Measurements from ENCODE around the gene PSMA2. TPM values are rescaled to one million over a fixed set of nuclear protein-coding genes. Genes with fewer than 3 reads are reported as not detected.
"Not testable (repeated sequence)": the region's sequence is repeated elsewhere in the genome, so short reads cannot be mapped to it uniquely, and the experiment has no call there.

Gene PSMA2
- total RNA-seq, 2 experiments from 2014 or later: 207 to 235 TPM

DNA sequence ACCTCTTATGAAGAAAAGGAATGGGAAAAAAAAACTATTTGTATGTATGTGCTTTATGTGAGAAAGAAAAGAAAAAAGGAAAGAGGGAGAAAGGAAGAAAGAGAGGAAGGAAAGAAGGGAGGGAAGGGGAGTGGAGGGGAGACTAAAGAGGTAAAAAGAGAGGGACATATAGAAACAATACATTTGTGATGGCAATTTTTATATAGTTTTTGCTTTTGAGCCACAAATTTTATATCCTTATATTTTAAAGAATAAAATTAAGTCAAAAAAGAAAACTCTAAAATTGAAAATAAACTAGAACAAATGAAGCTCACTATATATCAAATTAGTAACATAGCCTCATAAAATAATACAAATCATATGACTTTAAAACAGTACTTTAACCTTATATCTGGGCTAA, 31.1 kb downstream of the PSMA2 start:
- peaks cover 9% of the 10 kb centered on the region for H3K9me3 Mint-ChIP-seq
- DNase-seq: no peak
- peaks cover 2% of the 10 kb centered on the region for H3K4me1 Mint-ChIP-seq
- peaks cover 12% of the 10 kb centered on the region for H3K36me3 Mint-ChIP-seq
- no peaks in the 10 kb centered on the region for H3K27me3 Mint-ChIP-seq
- no peak overlapping the region for H3K27ac Mint-ChIP-seq
- no peak overlapping the region for H3K4me3 Mint-ChIP-seq

DNA sequence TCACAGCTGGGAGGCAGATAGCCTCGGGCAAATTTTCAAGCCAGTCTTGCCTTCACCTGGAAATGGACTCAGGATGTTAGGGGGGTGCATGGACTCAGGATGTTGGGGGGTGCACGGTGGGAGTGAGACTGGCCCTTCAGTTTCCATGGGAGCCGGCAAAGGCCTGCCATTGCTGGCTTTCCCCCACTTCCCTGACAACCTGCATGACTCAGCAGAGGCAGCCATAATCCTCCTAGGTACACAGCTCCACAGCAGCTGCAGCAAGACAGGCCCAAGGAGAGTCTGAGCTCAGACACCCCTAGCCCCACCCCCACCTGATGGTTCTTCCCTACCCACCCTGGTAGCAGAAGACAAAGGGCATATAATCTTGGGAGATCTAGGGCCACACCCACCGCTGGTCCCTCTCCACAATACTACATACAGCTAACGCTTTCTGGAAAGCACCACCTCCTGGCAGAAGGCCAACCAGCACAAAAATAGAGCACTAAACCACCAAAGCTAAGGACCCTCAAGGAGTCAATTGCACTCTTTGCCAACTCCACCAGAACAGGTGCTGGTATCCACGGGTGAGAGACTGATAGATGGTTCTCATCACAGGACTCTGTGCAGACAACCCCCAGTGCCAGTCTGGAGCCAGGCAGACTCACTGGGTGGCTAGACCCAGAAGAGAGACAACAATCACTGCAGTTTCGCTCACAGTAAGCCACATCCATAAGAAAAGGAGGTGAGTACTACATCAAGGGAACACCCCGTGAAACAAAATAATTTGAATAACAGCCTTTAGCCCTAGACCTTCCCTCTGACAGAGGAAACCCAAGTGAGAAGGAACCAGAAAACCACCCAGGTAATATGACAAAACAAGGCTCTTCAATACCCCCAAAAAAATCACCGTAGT, 38.4 kb downstream of the PSMA2 start:
- DNase-seq: no peak
- peaks cover 5% of the 10 kb centered on the region for H3K4me1 Mint-ChIP-seq

DNA sequence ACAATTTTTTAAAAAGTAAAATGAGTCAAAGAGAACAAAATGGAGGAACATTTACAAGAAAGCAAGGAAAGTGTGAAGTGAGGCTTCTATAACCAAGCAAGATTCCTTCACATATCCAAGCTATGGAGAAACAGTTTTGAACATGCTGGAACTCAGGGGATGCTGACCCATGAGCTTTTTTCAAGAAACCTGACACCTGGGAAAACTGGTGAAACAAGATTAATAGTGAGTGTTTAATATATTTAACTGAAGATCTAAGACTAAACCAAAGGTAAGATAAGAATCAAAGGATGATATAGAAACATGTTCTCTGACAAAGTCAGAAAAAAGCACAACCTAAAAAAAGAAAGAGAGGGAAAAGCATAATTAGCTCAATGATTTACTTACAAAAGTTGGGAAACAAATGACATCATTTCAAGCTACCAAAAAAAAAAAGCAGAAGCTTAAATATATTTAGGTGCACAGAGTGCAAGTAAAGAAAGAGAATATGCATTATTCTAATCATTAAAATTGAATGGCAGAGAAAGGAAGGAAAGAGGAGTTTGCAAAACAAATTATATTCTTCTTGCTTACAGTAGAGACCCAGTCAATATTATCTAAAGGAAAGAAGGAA, 45.0 kb downstream of the PSMA2 start:
- H3K27ac Mint-ChIP-seq: no peak overlapping the region

More for the DNA sequence above, 38.4 kb downstream of the PSMA2 start:
- Mint-ChIP-seq H3K4me3 (no peak overlapping the region), H3K27ac (no peak overlapping the region), H3K36me3 (peaks cover 23% of the 10 kb centered on the region), H3K27me3 (no peaks in the 10 kb centered on the region), H3K9me3 (peaks cover 19% of the 10 kb centered on the region)

DNA sequence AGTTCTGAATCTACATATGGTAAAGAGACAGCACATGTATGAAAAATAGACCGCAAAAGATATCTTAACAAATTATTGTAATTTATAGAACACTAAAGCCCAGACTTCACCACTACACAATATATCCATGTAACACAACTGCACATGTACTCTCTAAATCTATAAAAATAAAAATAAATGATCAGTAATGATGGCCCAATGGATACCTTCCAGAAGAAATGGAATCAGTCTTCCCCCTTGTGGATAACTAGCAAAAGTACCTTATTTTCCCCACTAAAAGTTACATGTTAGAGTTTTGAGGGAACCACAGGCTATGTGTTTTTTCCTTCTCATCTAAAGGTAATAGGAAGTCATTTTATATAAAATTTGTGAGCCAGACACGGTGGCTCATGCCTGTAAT, 45.8 kb downstream of the PSMA2 start:
- Mint-ChIP-seq H3K9me3 (no peaks in the 10 kb centered on the region), H3K4me1 (peaks cover 19% of the 10 kb centered on the region), H3K36me3 (no peaks in the 10 kb centered on the region), H3K27me3 (no peaks in the 10 kb centered on the region), H3K4me3 (no peak overlapping the region), H3K27ac (no peak overlapping the region)
- DNase-seq: no peak

More for the DNA sequence above, 45.0 kb downstream of the PSMA2 start:
- Mint-ChIP-seq H3K36me3 (no peaks in the 10 kb centered on the region), H3K4me3 (peak overlapping the region; percentile 86), H3K9me3 (no peaks in the 10 kb centered on the region), H3K4me1 (peaks cover 19% of the 10 kb centered on the region), H3K27me3 (no peaks in the 10 kb centered on the region)
- DNase-seq: no peak

DNA sequence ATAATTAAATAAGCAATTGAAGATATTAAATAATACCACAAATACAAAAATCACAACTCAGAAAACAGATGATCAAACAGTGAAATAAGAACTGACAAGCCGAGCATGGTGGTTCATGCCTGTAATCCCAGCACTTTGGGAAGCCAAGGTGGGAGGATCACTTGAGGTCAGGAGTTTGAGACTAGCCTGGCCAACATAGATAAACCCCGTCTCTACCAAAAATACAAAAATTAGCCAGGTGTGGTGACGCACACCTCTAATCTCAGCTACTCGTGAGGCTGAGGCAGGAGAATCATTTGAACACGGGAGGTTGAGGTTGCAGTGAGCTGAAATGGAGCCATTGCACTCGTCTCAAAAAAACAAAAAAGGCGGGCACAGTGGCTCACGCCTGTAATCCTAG, 46.8 kb downstream of the PSMA2 start:
- DNase-seq, H3K9me3 Mint-ChIP-seq, H3K4me3 Mint-ChIP-seq, H3K36me3 Mint-ChIP-seq, H3K27me3 Mint-ChIP-seq, H3K27ac Mint-ChIP-seq: not testable (repeated sequence)
- H3K4me1 Mint-ChIP-seq: peaks cover 19% of the 10 kb centered on the region

DNA sequence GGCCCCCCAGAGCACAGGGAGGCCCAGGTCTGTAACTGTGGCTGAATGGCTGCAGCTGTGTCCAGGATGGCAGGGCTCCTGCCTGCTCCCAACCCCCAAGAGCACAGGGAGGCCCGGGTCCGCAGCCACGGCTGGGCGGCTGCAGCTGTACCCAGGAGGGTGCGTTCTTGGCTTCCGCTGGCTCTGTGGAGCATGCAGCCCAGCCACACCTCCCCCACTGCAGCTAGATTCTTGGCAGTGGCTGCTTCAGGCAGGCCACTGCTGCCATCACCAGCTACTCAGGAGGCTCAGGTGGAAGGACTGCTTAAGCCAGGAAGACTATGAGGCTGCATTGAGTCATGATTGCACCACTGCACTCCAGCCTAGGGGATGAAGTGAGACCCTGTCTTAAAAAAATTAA, 48.0 kb downstream of the PSMA2 start:
- Mint-ChIP-seq H3K36me3 (no peaks in the 10 kb centered on the region), H3K9me3 (no peaks in the 10 kb centered on the region), H3K4me3 (no peak overlapping the region), H3K27me3 (no peaks in the 10 kb centered on the region), H3K27ac (no peak overlapping the region), H3K4me1 (peaks cover 16% of the 10 kb centered on the region)
- DNase-seq: no peak

DNA sequence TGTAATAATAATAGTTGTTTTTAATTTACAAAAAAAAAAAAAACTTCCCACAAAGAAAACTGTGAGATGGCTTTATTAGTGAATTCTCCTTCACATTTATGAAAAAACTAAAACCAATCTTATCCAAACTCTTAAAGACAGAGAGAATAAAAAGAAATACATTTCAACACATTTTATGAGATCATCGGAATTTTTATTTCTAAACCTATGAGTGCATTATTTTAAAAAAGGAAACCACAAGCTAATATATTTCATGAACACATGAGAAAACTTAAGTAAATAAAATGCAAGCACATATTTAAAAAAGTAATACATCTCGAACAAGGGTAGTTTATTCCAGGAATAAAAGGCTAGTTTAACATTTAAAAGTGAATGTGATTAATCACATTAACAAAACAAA, 51.6 kb downstream of the PSMA2 start:
- Mint-ChIP-seq H3K27ac (no peak overlapping the region), H3K4me1 (no peaks in the 10 kb centered on the region), H3K27me3 (no peaks in the 10 kb centered on the region), H3K9me3 (no peaks in the 10 kb centered on the region), H3K4me3 (no peak overlapping the region), H3K36me3 (no peaks in the 10 kb centered on the region)
- no peak for DNase-seq

DNA sequence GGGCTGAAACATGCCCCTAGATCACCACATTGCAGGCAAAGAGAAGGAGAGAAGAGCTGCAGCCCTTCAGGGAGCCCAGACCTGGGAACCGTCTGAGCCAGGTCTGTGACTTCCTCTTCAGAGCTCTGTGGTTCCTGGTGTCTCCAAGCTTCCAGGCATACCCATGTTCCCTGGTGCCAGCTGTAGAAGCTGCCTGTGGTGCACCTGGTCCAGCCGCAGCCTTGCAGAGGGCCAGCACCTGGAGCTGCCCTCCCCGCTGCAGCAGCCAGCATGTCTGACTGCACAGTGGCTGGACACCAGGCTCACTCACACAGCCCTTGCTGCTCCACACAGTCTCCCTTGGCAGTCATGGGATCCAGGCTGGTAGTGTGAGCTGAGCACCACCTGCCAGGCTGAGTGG, 53.7 kb downstream of the PSMA2 start:
- Mint-ChIP-seq H3K9me3 (no peaks in the 10 kb centered on the region), H3K27ac (no peak overlapping the region), H3K36me3 (no peaks in the 10 kb centered on the region), H3K27me3 (peaks cover 4% of the 10 kb centered on the region), H3K4me1 (no peaks in the 10 kb centered on the region), H3K4me3 (no peak overlapping the region)
- DNase-seq: no peak

DNA sequence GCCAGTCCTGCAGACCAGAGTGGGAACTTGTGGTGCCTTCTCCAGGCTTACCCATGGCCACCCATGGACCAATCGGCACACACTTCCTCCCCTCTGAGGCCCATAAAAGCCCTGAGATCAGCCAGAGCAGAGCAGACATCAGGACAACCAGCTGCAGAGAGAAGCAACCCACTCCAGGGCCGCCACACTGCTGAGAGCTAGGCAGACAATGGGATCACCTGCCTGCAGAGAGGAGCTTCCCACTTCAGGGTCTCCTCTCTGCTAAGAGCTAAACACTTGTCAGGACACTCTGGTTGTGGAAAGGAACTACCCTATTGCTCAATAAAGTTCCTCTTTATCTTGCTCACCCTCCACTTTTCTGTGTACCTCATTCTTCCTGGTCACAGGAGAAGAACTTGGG, 54.1 kb downstream of the PSMA2 start:
- no peak for DNase-seq
- Mint-ChIP-seq H3K36me3 (no peaks in the 10 kb centered on the region), H3K4me1 (no peaks in the 10 kb centered on the region), H3K4me3 (no peak overlapping the region), H3K27me3 (peaks cover 4% of the 10 kb centered on the region), H3K27ac (no peak overlapping the region), H3K9me3 (no peaks in the 10 kb centered on the region)

DNA sequence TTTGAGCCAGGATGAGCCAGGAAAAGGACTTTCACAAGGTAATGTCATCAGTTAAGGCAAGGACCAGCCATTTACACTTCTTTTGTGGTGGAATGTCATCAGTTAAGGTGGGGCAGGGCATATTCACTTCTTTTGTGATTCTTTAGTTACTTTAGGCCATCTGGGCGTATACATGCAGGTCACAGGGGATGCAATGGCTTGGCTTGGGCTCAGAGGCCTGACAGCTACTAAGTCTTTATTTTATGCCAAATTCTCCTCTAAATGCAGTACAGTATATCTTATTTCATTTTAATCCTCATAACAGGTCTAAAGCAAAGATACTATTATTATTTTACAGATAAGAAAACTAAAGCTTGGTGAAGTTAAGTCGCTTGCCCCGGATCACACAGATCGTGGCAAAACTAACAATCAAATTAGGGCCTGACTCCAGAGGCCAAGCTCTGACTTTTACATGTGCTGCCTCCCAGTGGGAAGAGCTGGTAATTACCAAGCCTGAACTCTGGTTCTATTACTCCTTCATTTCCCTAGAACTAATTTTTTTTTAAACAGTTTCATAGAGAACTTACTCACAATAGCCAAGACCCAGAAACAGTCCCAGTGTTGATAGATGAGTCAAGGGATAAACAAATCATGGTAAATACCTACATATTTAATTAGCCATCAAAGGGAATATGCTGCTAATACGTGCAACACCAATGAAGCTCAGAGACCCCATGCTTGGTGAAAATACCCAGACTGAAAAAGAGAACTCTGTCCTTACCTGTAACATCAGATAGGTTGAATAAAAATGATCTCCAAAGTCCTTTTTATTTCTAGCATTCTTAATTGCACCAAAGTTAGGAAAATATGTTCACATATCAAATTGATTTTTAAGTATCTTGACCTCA, 55.5 kb downstream of the PSMA2 start:
- Mint-ChIP-seq H3K27me3 (peaks cover 4% of the 10 kb centered on the region), H3K4me1 (no peaks in the 10 kb centered on the region), H3K9me3 (no peaks in the 10 kb centered on the region), H3K27ac (no peak overlapping the region), H3K36me3 (no peaks in the 10 kb centered on the region), H3K4me3 (no peak overlapping the region)
- DNase-seq: peak; percentile 57

DNA sequence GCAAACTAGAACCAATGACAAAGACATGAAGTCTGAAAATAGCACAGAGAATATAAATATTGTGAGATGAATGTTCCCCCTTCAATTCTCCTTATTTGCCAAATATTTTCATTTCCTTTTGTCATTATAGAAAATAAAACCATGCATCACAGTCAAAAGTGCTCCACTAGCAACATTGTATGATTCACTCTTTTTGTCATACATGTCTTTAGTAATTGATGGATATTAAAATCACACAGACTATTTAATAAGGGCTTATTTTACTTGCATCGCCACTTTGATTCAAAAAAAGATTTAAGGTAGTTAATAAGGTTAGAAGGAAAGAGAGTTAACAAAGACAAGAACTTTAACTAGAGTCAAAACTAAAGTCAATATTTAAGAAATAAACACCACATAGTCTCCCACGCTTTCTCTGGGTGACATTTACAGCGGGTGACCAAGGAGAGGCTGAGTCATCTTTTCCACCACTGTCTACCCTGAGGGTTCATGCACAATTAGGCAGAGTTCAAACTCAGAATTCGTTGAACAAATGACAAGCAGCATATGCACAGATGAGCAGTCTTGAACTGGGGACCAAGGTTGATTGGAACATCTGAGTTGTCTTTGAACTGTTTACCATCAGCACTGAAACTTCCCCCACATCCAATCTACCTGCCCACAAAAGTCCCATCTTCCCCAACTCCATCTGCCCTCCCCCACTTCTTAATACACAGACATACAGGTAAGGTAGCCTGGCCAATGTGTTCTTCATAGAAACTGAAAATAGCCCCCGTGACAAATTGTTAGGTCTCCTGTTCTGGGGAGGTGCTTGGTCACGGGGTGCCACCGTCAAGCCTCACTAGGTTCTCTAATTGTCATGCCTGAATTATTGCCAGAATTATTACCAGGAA, 62.6 kb downstream of the PSMA2 start:
- Mint-ChIP-seq H3K27ac (peak overlapping the region; percentile 85), H3K27me3 (peaks cover 11% of the 10 kb centered on the region), H3K4me3 (peak overlapping the region; percentile 40), H3K4me1 (peaks cover 17% of the 10 kb centered on the region), H3K36me3 (peaks cover 9% of the 10 kb centered on the region), H3K9me3 (peaks cover 12% of the 10 kb centered on the region)
- peak; percentile 60 for DNase-seq

DNA sequence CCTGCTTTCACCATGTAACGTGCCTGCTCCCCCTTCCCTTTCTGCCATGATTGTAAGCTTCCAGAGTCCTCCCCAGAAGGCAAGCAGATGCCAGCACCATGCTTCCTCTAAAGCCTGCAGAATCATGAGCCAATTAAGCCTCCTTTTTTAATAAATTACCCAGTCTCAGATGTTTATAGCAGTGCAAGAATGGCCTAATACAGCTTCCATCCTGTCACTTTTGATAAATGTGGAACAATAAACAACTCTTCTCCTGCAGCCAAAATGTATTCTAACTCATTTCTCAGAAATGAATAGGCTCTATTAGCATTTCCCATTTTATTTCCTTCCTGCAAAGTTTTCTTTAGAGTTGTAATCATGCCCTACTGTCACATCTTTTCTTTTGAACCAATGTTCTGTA, 63.5 kb downstream of the PSMA2 start:
- Mint-ChIP-seq H3K9me3 (peaks cover 19% of the 10 kb centered on the region), H3K36me3 (peaks cover 12% of the 10 kb centered on the region), H3K27ac (peak overlapping the region; percentile 85), H3K27me3 (peaks cover 15% of the 10 kb centered on the region), H3K4me1 (peaks cover 17% of the 10 kb centered on the region), H3K4me3 (no peak overlapping the region)
- no peak for DNase-seq
